Measurements from ENCODE around the gene NTN1.
"Not testable (repeated sequence)": the region's sequence is repeated elsewhere in the genome, so short reads cannot be mapped to it uniquely, and the experiment has no call there.

The NTN1 gene

GRCh38 chr17:9148905-9149525, 127.7 kb downstream of the NTN1 start:
- WGBS = 80% methylated on average over 6 of the region's 6 CpGs
- H3K4me1 ChIP-seq (ENCODE audit: insufficient read depth, low read length) = 0 out of 2 replicates have a peak, but pooled peaks cover 6% of the 10 kb centered on the region

DNA sequence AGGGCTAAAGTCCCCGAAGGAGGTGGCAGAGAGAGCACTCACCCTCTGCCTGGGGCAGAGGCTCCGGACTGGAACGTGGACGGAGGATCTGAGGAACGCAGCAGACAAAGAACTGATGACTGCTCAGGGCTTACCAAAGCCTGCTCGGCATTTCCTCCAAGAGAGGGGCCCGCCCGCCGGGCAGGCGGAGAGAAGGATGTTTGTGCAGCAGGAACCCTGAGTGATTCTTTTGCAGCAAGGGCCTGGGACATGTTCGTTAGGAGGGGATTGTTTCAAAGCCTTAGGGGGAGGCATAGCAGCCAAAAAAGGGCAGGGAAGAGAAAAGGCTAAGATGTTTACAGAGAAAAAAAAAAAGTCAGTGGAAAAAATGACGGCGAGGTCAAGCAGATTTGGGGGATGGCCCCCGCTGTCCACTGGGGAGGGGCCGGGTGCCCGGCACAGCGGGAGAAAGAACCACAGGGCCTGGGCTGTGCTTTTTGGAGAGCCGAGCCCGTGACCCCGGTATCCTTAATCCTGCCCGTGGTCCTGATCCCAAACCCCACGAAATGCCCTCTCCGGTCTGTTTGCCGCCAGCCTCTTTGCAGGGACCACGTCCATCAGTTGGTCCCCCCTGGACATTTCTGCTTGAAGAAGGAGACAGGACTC, 129.3 kb downstream of the NTN1 start:
- Histone ChIP-seq H3K27ac (ENCODE audit: low read depth, low read length) (0 out of 2 replicates have a peak overlapping the region, but pooled peaks have one; percentile 22), H3K36me3 (ENCODE audit: insufficient read depth, low read length) (no peaks in the 10 kb centered on the region)

More at GRCh38 chr17:9148905-9149525, 127.7 kb downstream of the NTN1 start:
- Histone ChIP-seq H3K9ac (ENCODE audit: low read depth, low read length) (no peak overlapping the region), H3K27ac (ENCODE audit: low read depth, low read length) (no peak overlapping the region), H3K27me3 (ENCODE audit: insufficient read depth, low read length) (no peaks in the 10 kb centered on the region), H3K9me3 (ENCODE audit: insufficient read depth, low read depth, low read length) (no peaks in the 10 kb centered on the region), H3K4me3 (ENCODE audit: low read length) (no peak overlapping the region), H3K36me3 (ENCODE audit: insufficient read depth, low read length) (no peaks in the 10 kb centered on the region)

DNA sequence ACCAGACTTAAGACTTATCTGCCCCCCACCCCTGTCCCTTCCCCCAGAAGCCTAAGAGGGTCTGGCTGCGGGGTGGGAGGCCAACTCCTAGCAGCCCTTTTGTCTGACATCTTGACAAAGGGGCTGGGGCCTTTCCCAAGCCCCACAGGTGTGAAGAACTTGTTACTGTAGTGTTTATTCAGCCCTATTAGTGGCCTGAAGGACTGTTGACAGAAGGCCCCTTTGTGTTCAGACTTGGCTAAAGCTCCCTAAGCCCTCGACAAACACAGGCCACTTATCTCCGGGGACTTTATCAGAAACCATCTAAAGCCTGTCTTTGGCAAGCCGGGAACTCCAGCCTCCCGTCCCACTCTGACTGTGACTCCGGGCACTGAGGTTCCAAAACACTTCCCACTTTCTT, 129.8 kb downstream of the NTN1 start:
- Histone ChIP-seq H3K9ac (ENCODE audit: low read depth, low read length) (no peak overlapping the region), H3K9me3 (ENCODE audit: insufficient read depth, low read depth, low read length) (no peaks in the 10 kb centered on the region), H3K4me1 (ENCODE audit: insufficient read depth, low read length) (0 out of 2 replicates have a peak, but pooled peaks cover 6% of the 10 kb centered on the region), H3K27me3 (ENCODE audit: insufficient read depth, low read length) (no peaks in the 10 kb centered on the region), H3K27ac (ENCODE audit: low read depth, low read length) (0 out of 2 replicates have a peak overlapping the region, but pooled peaks have one; percentile 22), H3K36me3 (ENCODE audit: insufficient read depth, low read length) (no peaks in the 10 kb centered on the region), H3K4me3 (ENCODE audit: low read length) (no peak overlapping the region)
- 47% methylated on average over 6 of the region's 6 CpGs for WGBS

More for the DNA sequence above, 129.3 kb downstream of the NTN1 start:
- Histone ChIP-seq H3K9ac (ENCODE audit: low read depth, low read length) (no peak overlapping the region), H3K4me3 (ENCODE audit: low read length) (no peak overlapping the region), H3K4me1 (ENCODE audit: insufficient read depth, low read length) (0 out of 2 replicates have a peak, but pooled peaks cover 6% of the 10 kb centered on the region), H3K9me3 (ENCODE audit: insufficient read depth, low read depth, low read length) (no peaks in the 10 kb centered on the region), H3K27me3 (ENCODE audit: insufficient read depth, low read length) (no peaks in the 10 kb centered on the region)
- whole genome bisulfite sequencing = 59% methylated on average over 25 of the region's 25 CpGs

GRCh38 chr17:9151740-9152139, 130.4 kb downstream of the NTN1 start:
- not testable (repeated sequence) for H3K4me3 ChIP-seq (ENCODE audit: low read length); H3K27ac ChIP-seq (ENCODE audit: low read depth, low read length); H3K9ac ChIP-seq (ENCODE audit: low read depth, low read length); H3K27me3 ChIP-seq (ENCODE audit: insufficient read depth, low read length); H3K36me3 ChIP-seq (ENCODE audit: insufficient read depth, low read length); H3K4me1 ChIP-seq (ENCODE audit: insufficient read depth, low read length); H3K9me3 ChIP-seq (ENCODE audit: insufficient read depth, low read depth, low read length)
- WGBS = 96% methylated on average over 10 of the region's 10 CpGs

- H3K27ac ChIP-seq (ENCODE audit: low read depth, low read length) = no peak overlapping the region
- WGBS = 89% methylated on average over 6 of the region's 6 CpGs
Measured at GRCh38 chr17:9158544-9159452, 137.5 kb downstream of the NTN1 start.

GRCh38 chr17:9162275-9162985, 141.1 kb downstream of the NTN1 start:
- WGBS = 85% methylated on average over 31 of the region's 31 CpGs
- no peak overlapping the region for H3K4me3 ChIP-seq (ENCODE audit: low read length)

More at GRCh38 chr17:9158544-9159452, 137.5 kb downstream of the NTN1 start:
- Histone ChIP-seq H3K9ac (ENCODE audit: low read depth, low read length) (no peak overlapping the region), H3K4me1 (ENCODE audit: insufficient read depth, low read length) (0 out of 2 replicates have a peak, but pooled peaks cover 3% of the 10 kb centered on the region), H3K4me3 (ENCODE audit: low read length) (no peak overlapping the region), H3K27me3 (ENCODE audit: insufficient read depth, low read length) (no peaks in the 10 kb centered on the region), H3K36me3 (ENCODE audit: insufficient read depth, low read length) (no peaks in the 10 kb centered on the region), H3K9me3 (ENCODE audit: insufficient read depth, low read depth, low read length) (peaks cover 5% of the 10 kb centered on the region; the same call in 1 of the 2 replicates)

DNA sequence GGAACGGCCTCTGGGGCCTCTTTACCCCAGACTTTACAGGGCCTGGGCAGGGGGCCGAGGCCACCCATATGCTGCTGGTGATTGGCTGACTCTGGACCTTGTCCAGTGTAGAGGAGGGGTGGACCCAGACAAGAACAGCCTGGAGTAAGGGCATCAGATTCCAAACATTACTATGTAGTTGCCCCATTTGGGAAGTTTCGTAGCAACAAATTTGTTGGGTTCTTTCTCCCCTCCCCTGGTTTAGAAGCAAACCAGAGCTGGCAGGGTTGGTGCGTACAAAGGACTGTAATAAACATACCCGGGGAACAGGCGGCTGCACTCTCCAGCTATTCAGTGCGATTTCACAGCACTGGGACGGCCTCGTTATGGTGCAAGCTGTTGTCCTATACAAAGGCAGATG, 145.5 kb downstream of the NTN1 start:
- 90% methylated on average over 9 of the region's 9 CpGs for WGBS
- Histone ChIP-seq H3K4me3 (ENCODE audit: low read length) (no peak overlapping the region), H3K4me1 (ENCODE audit: insufficient read depth, low read length) (peaks cover 23% of the 10 kb centered on the region), H3K27ac (ENCODE audit: low read depth, low read length) (no peak overlapping the region), H3K27me3 (ENCODE audit: insufficient read depth, low read length) (no peaks in the 10 kb centered on the region), H3K9ac (ENCODE audit: low read depth, low read length) (no peak overlapping the region), H3K36me3 (ENCODE audit: insufficient read depth, low read length) (no peaks in the 10 kb centered on the region), H3K9me3 (ENCODE audit: insufficient read depth, low read depth, low read length) (no peaks in the 10 kb centered on the region)

More at GRCh38 chr17:9162275-9162985, 141.1 kb downstream of the NTN1 start:
- H3K9ac ChIP-seq (ENCODE audit: low read depth, low read length) = no peak overlapping the region
- H3K36me3 ChIP-seq (ENCODE audit: insufficient read depth, low read length) = no peaks in the 10 kb centered on the region
- no peaks in the 10 kb centered on the region for H3K27me3 ChIP-seq (ENCODE audit: insufficient read depth, low read length)
- peaks cover 7% of the 10 kb centered on the region; the same call in 1 of the 2 replicates for H3K4me1 ChIP-seq (ENCODE audit: insufficient read depth, low read length)
- H3K9me3 ChIP-seq (ENCODE audit: insufficient read depth, low read depth, low read length) = peaks cover 5% of the 10 kb centered on the region; the same call in 1 of the 2 replicates
- no peak overlapping the region for H3K27ac ChIP-seq (ENCODE audit: low read depth, low read length)

DNA sequence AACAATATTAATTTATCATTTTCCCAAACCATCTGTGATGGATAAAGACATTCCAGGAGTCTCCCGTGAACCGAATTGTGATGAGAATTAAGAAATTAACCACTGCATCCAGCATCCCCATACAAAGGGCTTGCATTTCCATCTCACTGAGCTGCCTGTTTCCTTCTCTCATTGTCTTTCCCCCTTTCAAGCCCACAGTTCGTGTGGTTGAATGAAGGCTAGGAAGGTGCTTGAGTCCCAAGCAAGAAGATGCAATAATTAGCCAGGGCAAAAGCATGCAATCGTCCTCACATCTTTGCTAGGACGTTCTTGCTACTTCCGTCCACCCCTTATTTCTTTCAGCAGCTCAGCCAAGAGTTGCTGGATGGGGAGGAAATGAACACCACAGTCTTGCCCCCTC, 146.1 kb downstream of the NTN1 start:
- no peak overlapping the region for H3K27ac ChIP-seq (ENCODE audit: low read depth, low read length)
- H3K36me3 ChIP-seq (ENCODE audit: insufficient read depth, low read length) = no peaks in the 10 kb centered on the region
- H3K27me3 ChIP-seq (ENCODE audit: insufficient read depth, low read length) = no peaks in the 10 kb centered on the region
- H3K4me3 ChIP-seq (ENCODE audit: low read length) = no peak overlapping the region
- 80% methylated on average over 6 of the region's 6 CpGs for WGBS
- no peak overlapping the region for H3K9ac ChIP-seq (ENCODE audit: low read depth, low read length)
- no peaks in the 10 kb centered on the region for H3K9me3 ChIP-seq (ENCODE audit: insufficient read depth, low read depth, low read length)
- peaks cover 23% of the 10 kb centered on the region for H3K4me1 ChIP-seq (ENCODE audit: insufficient read depth, low read length)

DNA sequence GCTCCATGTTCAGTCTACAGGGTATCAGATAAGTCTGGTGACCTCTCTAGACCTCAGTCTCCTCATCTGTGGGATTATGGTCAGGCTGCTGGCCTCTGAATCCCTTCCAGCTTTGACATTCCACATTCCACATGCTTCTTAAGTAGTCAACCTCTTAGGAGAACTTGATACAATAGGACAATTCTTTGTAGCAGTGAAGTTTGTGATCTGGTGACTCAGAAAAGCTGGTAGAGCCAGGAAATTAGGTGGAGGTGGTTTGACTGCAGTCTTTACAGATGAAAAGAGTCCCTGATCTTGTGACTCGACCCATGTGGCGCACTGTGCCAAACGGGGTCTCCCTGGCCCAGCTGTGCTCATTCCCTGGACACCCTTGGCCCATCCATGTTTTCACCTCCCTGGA, 147.8 kb downstream of the NTN1 start:
- Histone ChIP-seq H3K36me3 (ENCODE audit: insufficient read depth, low read length) (no peaks in the 10 kb centered on the region), H3K27ac (ENCODE audit: low read depth, low read length) (no peak overlapping the region), H3K9me3 (ENCODE audit: insufficient read depth, low read depth, low read length) (no peaks in the 10 kb centered on the region), H3K9ac (ENCODE audit: low read depth, low read length) (no peak overlapping the region), H3K4me3 (ENCODE audit: low read length) (no peak overlapping the region), H3K4me1 (ENCODE audit: insufficient read depth, low read length) (peaks cover 21% of the 10 kb centered on the region), H3K27me3 (ENCODE audit: insufficient read depth, low read length) (no peaks in the 10 kb centered on the region)
- 94% methylated on average over 3 of the region's 3 CpGs for WGBS

GRCh38 chr17:9170336-9170735, 149.0 kb downstream of the NTN1 start:
- Histone ChIP-seq H3K9ac (ENCODE audit: low read depth, low read length) (no peak overlapping the region), H3K9me3 (ENCODE audit: insufficient read depth, low read depth, low read length) (no peaks in the 10 kb centered on the region), H3K27ac (ENCODE audit: low read depth, low read length) (no peak overlapping the region), H3K27me3 (ENCODE audit: insufficient read depth, low read length) (no peaks in the 10 kb centered on the region), H3K36me3 (ENCODE audit: insufficient read depth, low read length) (no peaks in the 10 kb centered on the region), H3K4me1 (ENCODE audit: insufficient read depth, low read length) (peaks cover 21% of the 10 kb centered on the region), H3K4me3 (ENCODE audit: low read length) (no peak overlapping the region)
- 94% methylated on average over 4 of the region's 4 CpGs for WGBS

Data from HUES64 (cell line).